ENCODE results near the gene CHST10.

DNA sequence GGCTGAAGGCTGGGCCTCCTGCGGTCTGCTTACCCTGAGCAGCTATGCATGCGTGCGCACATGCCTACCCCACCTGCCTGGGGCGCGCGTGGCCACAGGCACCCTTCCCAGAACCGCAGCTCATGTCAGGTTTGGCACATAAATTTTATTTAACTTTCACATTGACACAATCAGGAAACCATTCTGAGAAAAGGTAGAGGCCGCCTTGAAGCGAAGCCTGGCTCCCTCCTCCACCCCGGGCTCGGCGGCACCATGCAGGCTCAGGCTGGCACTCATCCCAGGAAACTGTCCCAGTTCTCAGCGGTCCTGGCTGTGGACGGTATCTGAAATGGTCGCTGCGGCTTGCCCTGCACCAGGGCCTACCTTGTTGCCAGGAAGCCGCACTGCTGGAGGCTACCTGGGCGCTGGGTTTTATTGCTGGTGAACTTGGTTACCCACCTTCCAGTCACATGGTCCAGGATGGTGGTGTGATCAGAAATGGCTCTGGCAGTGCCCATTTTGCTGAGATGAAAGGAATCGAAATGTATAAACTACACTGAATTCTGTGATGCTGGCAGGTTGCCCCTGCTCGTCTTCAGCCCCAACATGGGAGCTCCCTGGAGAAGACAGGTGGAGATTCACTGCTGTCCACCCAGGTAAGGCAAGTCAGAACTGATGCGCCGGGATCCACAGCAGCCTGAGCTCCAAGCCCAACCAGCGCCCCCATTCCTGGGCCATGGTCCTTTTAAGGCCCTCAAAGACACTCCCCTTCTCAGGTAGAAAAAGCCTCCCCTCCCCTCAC, 25.5 kb downstream of the CHST10 start:
- TF ChIP-seq, protein P1, sequence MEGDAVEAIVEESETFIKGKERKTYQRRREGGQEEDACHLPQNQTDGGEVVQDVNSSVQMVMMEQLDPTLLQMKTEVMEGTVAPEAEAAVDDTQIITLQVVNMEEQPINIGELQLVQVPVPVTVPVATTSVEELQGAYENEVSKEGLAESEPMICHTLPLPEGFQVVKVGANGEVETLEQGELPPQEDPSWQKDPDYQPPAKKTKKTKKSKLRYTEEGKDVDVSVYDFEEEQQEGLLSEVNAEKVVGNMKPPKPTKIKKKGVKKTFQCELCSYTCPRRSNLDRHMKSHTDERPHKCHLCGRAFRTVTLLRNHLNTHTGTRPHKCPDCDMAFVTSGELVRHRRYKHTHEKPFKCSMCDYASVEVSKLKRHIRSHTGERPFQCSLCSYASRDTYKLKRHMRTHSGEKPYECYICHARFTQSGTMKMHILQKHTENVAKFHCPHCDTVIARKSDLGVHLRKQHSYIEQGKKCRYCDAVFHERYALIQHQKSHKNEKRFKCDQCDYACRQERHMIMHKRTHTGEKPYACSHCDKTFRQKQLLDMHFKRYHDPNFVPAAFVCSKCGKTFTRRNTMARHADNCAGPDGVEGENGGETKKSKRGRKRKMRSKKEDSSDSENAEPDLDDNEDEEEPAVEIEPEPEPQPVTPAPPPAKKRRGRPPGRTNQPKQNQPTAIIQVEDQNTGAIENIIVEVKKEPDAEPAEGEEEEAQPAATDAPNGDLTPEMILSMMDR (IDR thresholded peaks at IDR 0.05), result no peak
- TF ChIP-seq POLR2A (IDR thresholded peaks at IDR 0.05) (no peak), POLR2AphosphoS5 (IDR thresholded peaks at IDR 0.05) (no peak)

Measured in stomach (tissue), 4 donors.